HG03103 (cell line): ENCODE results near the gene PLSCR2.
"Not testable (repeated sequence)": the region's sequence is repeated elsewhere in the genome, so short reads cannot be mapped to it uniquely, and the experiment has no call there.

Experiments
- ATAC-seq: cut with Tn5 transposase; IDR thresholded peaks from one replicate; pipeline ENCODE4 v1.9.1; 2021; ENCODE audit warnings: low read depth; ENCODE audit not compliant: unreplicated experiment

Gene PLSCR2, protein sequence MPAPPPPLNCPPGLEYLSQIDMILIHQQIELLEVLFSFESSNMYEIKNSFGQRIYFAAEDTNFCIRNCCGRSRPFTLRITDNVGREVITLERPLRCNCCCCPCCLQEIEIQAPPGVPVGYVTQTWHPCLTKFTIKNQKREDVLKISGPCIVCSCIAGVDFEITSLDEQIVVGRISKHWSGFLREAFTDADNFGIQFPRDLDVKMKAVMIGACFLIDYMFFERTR

GRCh38 chr3:146469150-146470017, at the start of gene PLSCR2:
TSS of gene PLSCR2 (minus strand) at chr3:146469561. CDS start at chr3:146459904, 9,657 bp downstream.
- ATAC-seq = peak; percentile 97

GRCh38 chr3:146517684-146518435, 48.5 kb upstream of the PLSCR2 start:
- ATAC-seq = no peak

GRCh38 chr3:146513386-146514051, 44.2 kb upstream of the PLSCR2 start:
- no peak for ATAC-seq

DNA sequence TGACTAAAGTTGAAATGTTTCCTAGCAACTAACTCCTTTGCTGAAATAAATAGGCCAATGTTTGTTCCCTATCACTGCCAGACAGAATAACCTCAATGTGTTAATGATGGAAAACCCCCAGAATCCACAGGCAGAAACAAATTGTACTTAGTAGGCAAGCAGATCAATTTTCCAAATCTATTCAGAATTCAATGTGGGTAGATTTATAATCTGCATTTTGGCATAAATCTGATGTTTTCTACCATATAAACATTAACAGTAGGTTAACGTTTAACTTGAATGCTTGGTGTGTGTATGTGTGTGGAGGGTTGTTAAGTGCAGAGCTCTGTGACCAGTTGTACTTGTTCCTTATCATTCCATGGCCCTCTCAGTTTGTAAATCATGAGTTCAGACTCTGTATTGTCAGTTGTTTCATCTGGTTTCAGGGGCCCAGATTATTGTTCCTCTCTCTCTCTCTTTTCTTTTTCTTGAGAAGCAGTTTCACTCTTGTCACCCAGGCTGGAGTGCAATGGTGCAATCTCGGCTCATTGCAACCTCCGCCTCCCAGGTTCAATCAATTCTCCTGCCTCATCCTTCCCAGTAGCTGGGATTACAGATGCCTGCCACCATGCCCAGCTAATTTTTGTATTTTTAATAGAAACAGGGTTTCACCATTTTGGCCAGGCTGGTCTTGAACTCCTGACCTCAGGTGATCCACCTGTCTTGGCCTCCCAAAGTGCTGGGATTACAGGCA, 42.2 kb upstream of the PLSCR2 start:
- ATAC-seq = no peak

DNA sequence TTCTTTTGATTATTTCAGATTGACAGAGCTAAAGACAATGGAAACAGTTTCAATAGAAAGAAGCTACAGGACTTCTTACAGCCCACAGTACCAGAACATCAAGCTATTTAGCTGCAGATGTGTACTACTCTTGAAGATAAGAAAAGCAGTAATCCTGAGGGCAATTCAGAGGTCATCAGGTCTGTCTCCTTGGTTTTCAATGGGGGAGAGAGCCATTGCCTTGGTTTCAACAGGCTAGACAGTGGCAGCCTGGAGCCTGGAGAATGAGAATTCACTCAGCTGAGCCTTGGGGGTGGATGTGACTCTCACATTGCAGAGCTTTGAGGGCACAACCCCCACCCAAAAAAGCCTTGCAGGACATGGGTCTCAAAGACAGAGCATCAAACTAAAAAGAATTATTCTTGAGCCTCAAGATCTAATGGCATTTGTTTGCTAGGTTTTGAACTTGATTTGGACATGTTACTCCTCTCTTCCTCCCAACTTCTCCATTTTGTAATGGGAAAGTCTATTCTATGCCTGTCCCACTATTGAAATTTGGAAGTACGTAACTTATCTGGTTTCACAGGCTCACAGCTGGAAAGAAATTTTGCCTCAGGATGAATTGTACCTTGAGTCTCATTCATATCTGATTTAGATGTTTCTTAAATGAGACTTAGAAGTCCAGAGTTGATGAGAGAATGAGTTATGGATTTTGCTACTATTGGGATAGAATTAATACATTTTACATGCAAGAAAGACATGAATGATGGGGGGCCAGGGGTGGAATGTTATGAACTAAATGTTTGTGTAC, 38.2 kb upstream of the PLSCR2 start:
- ATAC-seq = no peak

- ATAC-seq = no peak
Measured at GRCh38 chr3:146505516-146505915, 36.2 kb upstream of the PLSCR2 start.

DNA sequence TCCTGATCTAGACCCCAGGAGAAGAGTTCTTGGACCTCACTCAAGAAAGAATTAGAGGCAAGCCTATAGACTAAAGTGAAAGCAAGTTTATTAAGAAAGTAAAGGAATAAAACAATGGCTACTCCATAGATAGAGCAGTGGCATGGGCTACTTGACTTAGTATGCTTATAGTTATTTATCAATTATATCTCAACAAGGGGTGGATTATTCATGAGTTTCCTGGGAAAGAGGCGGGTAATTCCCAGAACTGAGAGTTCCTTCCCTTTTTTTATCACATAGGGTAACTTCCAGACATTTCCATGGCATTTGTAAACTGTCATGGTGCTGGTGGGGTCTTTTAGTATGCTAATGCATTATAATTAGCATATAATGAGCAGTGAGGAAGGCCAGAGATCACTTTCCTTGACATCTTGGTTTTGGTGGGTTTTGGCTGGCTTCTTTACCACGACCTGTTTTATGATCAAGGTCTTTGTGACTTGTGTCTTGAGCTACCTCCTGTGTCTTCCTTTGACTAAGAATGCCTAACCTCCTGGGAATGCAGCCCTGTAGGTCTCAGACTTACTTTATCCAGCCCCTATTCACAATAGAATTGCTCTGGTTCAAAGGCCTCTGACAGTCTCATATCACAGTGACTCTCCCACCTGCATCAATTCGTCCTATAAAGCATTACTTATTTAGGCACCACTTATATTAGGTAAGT, 35.3 kb upstream of the PLSCR2 start:
- ATAC-seq = no peak

DNA sequence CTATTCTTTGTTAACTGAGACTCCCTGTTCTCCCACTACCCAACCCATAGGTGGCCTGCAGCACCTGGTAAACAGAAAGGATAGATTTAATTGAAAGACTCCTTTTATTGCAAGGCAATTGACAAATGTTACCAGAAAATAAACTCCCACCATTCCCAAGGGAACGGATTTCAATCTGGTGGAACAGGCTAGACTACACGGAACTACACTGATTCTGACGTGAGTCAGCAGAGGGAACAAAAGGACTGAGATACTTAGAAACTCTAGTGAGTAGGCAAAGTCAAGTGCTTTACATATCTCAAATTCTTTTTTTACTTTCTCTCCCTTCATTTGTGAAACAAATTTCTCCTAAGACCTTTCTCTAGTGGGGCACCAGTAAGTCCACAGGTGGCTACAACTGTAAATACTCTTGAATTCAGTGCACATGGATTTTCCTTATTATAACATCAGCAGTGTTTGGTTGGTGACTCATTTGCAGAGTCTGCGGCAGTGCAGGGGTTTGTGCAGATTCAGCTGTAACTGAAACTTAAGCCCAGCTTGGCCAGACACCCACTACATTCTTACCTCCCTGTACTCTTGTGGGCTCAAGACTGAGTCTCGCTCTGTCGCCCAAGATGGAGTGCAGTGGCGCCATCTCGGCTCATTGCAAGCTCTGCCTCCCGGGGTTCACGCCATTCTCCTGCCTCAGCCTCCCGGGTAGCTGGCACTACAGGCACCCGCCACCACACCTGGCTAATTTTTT, 34.3 kb upstream of the PLSCR2 start:
- ATAC-seq = peak; percentile 96

DNA sequence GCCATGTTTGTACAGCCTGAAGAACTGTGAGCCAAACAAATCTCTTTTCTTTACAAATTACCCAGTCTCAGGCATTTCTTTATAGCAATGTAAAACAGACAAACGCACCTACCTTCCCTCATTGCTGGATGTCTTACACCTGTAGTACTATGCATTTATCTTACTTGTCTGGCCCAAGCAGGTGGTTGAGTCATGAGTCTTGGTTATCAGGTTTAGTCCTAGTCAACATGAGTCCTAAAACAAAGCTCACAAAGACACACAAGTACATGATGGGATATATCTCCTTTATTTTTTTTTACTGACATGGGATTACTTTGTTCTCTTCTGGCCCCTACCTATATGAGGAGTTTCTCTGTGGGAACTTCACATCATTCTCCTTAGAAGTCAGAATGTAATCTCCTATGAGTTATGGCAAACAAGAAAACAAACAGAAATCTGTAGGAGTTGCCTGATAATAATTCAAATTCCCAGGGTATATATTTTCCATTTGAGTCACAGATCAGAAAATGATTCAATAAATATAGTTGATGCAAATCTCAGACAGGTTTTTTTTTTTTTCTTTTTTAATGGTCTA, 33.6 kb upstream of the PLSCR2 start:
- ATAC-seq = no peak

DNA sequence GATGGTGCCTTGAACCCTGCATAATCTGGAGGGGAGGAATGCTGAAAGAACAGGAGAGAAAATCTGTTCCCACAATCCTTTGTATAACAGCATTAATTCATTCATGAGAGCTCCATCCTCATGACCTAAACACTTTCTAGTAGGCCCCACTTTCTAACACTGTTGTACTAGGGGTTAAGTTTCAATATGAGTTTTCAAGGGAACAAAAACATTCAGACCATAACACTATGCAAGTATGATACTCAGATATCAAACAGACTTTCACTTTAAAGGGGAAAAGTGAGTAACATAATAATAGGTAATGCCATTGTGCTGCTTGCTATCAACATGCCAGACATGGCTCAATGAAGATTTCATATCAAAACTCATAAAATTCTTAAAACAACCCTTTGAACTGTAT, 32.4 kb upstream of the PLSCR2 start:
- ATAC-seq = peak; percentile 41

GRCh38 chr3:146499701-146500100, 30.3 kb upstream of the PLSCR2 start:
- no peak for ATAC-seq

GRCh38 chr3:146498002-146498736, 28.8 kb upstream of the PLSCR2 start:
- no peak for ATAC-seq

DNA sequence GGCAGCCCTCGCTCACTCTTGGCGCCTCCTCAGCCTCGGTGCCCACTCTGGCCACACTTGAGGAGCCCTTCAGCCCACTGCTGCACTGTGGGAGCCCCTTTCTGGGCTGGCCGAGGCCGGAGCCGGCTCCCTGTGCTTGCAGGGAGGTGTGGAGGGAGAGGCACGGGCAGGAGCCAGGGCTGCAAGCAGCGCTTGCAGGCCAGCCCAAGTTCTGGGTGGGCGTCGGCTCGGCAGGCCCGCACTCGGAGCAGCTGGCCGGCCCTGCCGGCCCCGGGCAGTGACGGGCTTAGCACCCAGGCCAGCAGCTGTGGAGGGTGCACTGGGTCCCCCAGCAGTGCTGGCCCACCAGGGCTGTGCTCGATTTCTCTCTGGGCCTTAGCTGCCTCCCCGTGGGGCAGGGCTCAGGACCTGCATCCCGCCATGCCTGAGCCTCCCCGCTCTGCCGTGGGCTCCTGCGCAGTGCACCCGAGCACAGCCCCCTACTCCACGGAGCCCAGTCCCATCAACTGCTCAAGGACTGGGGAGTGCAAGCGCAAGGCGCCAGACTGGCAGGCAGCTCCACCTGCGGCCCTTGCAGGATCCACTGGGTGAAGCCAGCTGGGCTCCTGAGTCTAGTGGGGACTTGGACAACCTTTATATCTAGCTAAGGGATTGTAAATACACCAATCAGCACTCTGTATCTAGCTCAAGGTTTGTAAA, 27.9 kb upstream of the PLSCR2 start:
- ATAC-seq = not testable (repeated sequence)

DNA sequence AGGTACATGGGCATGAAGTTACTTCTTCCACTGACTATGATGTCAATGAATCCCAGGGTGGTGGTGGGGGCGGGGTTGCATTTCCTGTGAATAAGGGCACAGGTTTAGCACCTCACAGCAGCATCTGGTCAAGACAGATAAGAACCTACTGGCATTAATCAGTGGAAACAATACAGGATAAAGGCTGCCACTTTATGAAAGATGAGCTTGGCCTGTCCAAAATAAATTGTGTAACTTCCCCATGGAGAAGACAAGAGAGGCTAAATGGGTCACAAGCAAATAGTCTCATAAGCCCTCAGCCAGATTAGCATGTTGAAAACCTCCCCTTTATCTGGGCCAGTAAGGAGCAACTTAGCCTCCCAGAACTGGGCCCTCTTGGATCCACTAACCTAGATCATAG, 27.4 kb upstream of the PLSCR2 start:
- no peak for ATAC-seq

DNA sequence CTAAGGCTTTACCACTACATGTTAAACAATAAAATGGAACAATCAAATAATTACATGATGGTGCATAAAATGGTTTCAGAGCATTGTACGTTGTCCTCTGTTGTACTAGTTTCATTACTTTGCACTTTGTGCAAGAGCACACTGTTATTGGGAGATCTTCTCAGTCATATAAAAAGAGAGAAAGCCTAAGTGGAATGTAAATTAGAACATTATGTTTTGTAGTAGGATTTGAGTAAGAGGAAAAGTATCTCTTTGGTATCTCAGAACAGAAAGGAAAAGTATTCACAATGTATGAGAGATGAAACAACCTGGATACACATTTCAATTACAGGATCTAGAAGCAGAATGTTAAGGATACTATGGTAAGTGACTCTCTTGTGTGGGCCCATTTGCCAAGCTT, 26.9 kb upstream of the PLSCR2 start:
- no peak for ATAC-seq

DNA sequence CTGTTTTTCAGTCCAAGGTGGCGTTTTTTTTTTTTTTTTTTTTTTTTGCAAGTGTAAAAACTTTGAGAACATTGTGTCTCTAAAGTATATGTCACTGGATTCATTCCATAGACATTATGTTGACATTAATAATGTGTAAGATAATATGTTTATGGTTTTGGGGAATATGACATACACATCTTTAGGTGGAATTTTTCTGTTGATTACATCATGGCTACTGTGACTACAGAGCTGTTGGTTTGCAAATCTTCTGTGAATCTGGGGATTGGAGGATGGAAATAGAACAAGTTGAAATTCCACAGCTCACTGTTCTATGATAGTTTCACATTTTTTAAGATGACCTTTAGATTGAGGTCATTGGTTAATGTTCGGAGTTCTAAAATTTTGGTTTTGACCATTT, 24.4 kb upstream of the PLSCR2 start:
- no peak for ATAC-seq
